Neuronal stem cell (in vitro differentiated cells): ENCODE data around the gene ITGA11.

Experiments used
- DNase-seq: peaks from one replicate; pipeline ENCODE4 v3.0.0-alpha.2; 2013; ENCODE audit warnings: low spot score
- H2AFZ ChIP-seq: one replicate; pipeline ENCODE4 v1.6.1; 2013; ENCODE audit warnings: mild to moderate bottlenecking, low read length, inconsistent platforms
- H2AK5ac ChIP-seq: 2 replicates; pipeline ENCODE4 v1.6.1; 2013; ENCODE audit warnings: low read depth, mild to moderate bottlenecking, inconsistent platforms, low read length, moderate library complexity, mixed read lengths
- H2BK120ac ChIP-seq: 2 replicates; pipeline ENCODE4 v1.6.1; 2013; ENCODE audit warnings: low read depth, mild to moderate bottlenecking, inconsistent platforms, low read length, moderate library complexity, mixed read lengths
- H2BK12ac ChIP-seq: one replicate; pipeline ENCODE4 v1.6.1; 2013; ENCODE audit warnings: low read length, inconsistent platforms
- H2BK15ac ChIP-seq: 2 replicates; pipeline ENCODE4 v1.6.1; 2013; ENCODE audit warnings: mild to moderate bottlenecking, low read length, inconsistent platforms, mixed read lengths
- H2BK5ac ChIP-seq: one replicate; pipeline ENCODE4 v1.6.1; 2013; ENCODE audit warnings: inconsistent platforms, mild to moderate bottlenecking, low read length, moderate library complexity
- H3K14ac ChIP-seq: one replicate; pipeline ENCODE4 v1.6.1; 2013; ENCODE audit warnings: low read length, inconsistent platforms
- H3K18ac ChIP-seq: 2 replicates; pipeline ENCODE4 v1.6.1; 2013; ENCODE audit warnings: low read length, inconsistent platforms
- H3K23ac ChIP-seq: 2 replicates; pipeline ENCODE4 v1.6.1; 2013; ENCODE audit warnings: low read depth, mild to moderate bottlenecking, mixed read lengths, low read length, inconsistent platforms; ENCODE audit not compliant: poor library complexity
- H3K27ac ChIP-seq: replicated peaks from 3 replicates; pipeline ENCODE4 v1.5.1; 2013; ENCODE audit warnings: low read length, inconsistent platforms
- H3K27me3 ChIP-seq, 3 experiments: 2 replicates each; pipeline ENCODE4 v1.6.1; 2013; ENCODE audit warnings: low read length in 3 of 3, mild to moderate bottlenecking in 2 of 3, inconsistent platforms in 1 of 3, low read depth in 1 of 3, mixed read lengths in 1 of 3, moderate library complexity in 1 of 3; ENCODE audit not compliant: control insufficient read depth in 3 of 3, insufficient read depth in 3 of 3
- H3K36me3 ChIP-seq, 2 donors: replicated peaks in 1 of 2; 2 replicates each; pipeline ENCODE4 v1.6.1; 2013; ENCODE audit warnings: low read length in 2 of 2; ENCODE audit not compliant: control insufficient read depth in 2 of 2, insufficient read depth in 2 of 2
- H3K4ac ChIP-seq: 2 replicates; pipeline ENCODE4 v1.6.1; 2013; ENCODE audit warnings: inconsistent platforms, mild to moderate bottlenecking, low read length, moderate library complexity
- H3K4me1 ChIP-seq, 2 donors: 1 replicate in 1 of 2; 2 replicates in 1 of 2; pipeline ENCODE4 v1.6.1; 2013; ENCODE audit warnings: low read length in 2 of 2, low read depth in 1 of 2; ENCODE audit not compliant: control insufficient read depth in 2 of 2, insufficient read depth in 1 of 2
- H3K4me2 ChIP-seq: one replicate; pipeline ENCODE4 v1.6.1; 2013; ENCODE audit warnings: mild to moderate bottlenecking, low read length, inconsistent platforms; ENCODE audit not compliant: insufficient read depth, poor library complexity, severe bottlenecking
- H3K4me3 ChIP-seq, 2 donors: 2 replicates each; pipeline ENCODE4 v1.5.1; 2013; ENCODE audit warnings: low read length in 2 of 2, mild to moderate bottlenecking in 2 of 2, inconsistent platforms in 1 of 2, moderate library complexity in 1 of 2
- H3K79me1 ChIP-seq: one replicate; pipeline ENCODE4 v1.6.1; 2013; ENCODE audit warnings: low read depth, mild to moderate bottlenecking, inconsistent platforms, low read length, moderate library complexity
- H3K9ac ChIP-seq: one replicate; pipeline ENCODE4 v1.6.1; 2013; ENCODE audit warnings: mild to moderate bottlenecking, low read depth, low read length, inconsistent platforms; ENCODE audit not compliant: poor library complexity
- H3K9me3 ChIP-seq, 2 donors: replicated peaks in 1 of 2; 2 replicates each; pipeline versions ENCODE3 to v1.6.1; 2013; ENCODE audit warnings: low read length in 2 of 2, mild to moderate bottlenecking in 2 of 2, inconsistent platforms in 1 of 2, low read depth in 1 of 2, mixed read lengths in 1 of 2, moderate library complexity in 1 of 2; ENCODE audit not compliant: control insufficient read depth in 2 of 2, insufficient read depth in 1 of 2
- H4K8ac ChIP-seq: one replicate; pipeline ENCODE4 v1.6.1; 2013; ENCODE audit warnings: low read depth, mild to moderate bottlenecking, inconsistent platforms, low read length, moderate library complexity
- H4K91ac ChIP-seq: one replicate; pipeline ENCODE4 v1.6.1; 2013; ENCODE audit warnings: low read length, low read depth, mild to moderate bottlenecking, inconsistent platforms; ENCODE audit not compliant: poor library complexity
- WGBS, 2 donors: extraction: QIAGEN DNeasy Blood & Tissue Kit; methylation state at CpG; one replicate each; pipeline ENCODE4 v1.1.7; 2013; ENCODE audit warnings: missing lambda C conversion rate in 2 of 2, mixed read lengths in 1 of 2; ENCODE audit not compliant: insufficient read length in 2 of 2, insufficient replicate concordance in 1 of 2; ENCODE audit errors: extremely low coverage in 2 of 2; 5-methylcytosine and 5-hydroxymethylcytosine counted together

ITGA11 gene

GRCh38 chr15:68310178-68310803 is 121.7 kb downstream of the ITGA11 start:
- Histone ChIP-seq H2BK15ac (no peak overlapping the region), H3K18ac (no peak overlapping the region), H2BK12ac (no peak overlapping the region), H2AFZ (no peak overlapping the region), H3K9ac (no peak overlapping the region), H3K9me3 (no peaks in the 10 kb centered on the region), H4K8ac (no peak overlapping the region), H3K4me1 (peaks cover 9% of the 10 kb centered on the region in 2 donors), H3K27ac (no peak overlapping the region), H3K14ac (no peak overlapping the region), H4K91ac (no peak overlapping the region), H3K36me3 (no peaks in the 10 kb centered on the region), H3K4ac (no peak overlapping the region), H3K79me1 (no peaks in the 10 kb centered on the region), H2BK120ac (no peak overlapping the region), H3K4me3 (no peak overlapping the region), H2AK5ac (no peak overlapping the region), H2BK5ac (no peak overlapping the region), H3K23ac (no peak overlapping the region), H3K4me2 (no peak overlapping the region), H3K27me3 (peaks cover 0 to 35% (median 0%) of the 10 kb centered on the region in 3 experiments)
- WGBS, 2 donors: no CpG with 5 or more reads among the region's 7 CpGs
- no peak for DNase-seq

DNA sequence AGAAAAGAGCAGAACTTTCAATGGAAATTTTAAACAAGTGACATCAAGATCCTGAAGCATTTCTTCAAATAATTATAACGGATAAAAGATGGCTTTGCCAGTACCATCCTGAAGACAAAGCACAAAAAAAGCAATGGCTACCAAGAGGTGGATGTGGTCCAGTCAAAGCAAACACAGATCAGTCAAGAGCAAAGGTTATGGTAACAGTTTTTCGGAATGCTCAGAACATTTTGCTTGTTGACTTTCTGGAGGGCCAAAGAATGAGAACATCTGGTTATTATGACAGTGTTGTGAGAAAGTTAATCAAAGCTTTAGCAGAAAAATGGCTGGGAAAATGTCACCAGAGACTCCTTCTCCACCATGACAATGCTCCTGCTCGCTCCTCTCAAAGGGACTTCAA is 122.9 kb downstream of the ITGA11 start:
- no peak overlapping the region for H3K4ac ChIP-seq
- H3K14ac ChIP-seq: no peak overlapping the region
- H3K9me3 ChIP-seq: no peaks in the 10 kb centered on the region
- no peak overlapping the region for H3K18ac ChIP-seq
- H3K27ac ChIP-seq: no peak overlapping the region
- H3K4me3 ChIP-seq: no peak overlapping the region
- WGBS, 2 donors: no CpG with 5 or more reads among the region's 3 CpGs
- H2AFZ ChIP-seq: no peak overlapping the region
- no peaks in the 10 kb centered on the region for H3K79me1 ChIP-seq
- no peak overlapping the region for H2BK12ac ChIP-seq
- H3K23ac ChIP-seq: no peak overlapping the region
- H3K9ac ChIP-seq: no peak overlapping the region
- H3K4me2 ChIP-seq: no peak overlapping the region
- no peak for DNase-seq
- no peaks in the 10 kb centered on the region for H3K36me3 ChIP-seq
- no peak overlapping the region for H2BK5ac ChIP-seq
- H2AK5ac ChIP-seq: no peak overlapping the region
- peaks cover 0 to 26% (median 0%) of the 10 kb centered on the region in 3 experiments for H3K27me3 ChIP-seq
- H2BK15ac ChIP-seq: no peak overlapping the region
- H4K91ac ChIP-seq: no peak overlapping the region
- no peak overlapping the region for H4K8ac ChIP-seq
- H2BK120ac ChIP-seq: no peak overlapping the region
- H3K4me1 ChIP-seq: peaks cover 7 to 13% of the 10 kb centered on the region in 2 donors

DNA sequence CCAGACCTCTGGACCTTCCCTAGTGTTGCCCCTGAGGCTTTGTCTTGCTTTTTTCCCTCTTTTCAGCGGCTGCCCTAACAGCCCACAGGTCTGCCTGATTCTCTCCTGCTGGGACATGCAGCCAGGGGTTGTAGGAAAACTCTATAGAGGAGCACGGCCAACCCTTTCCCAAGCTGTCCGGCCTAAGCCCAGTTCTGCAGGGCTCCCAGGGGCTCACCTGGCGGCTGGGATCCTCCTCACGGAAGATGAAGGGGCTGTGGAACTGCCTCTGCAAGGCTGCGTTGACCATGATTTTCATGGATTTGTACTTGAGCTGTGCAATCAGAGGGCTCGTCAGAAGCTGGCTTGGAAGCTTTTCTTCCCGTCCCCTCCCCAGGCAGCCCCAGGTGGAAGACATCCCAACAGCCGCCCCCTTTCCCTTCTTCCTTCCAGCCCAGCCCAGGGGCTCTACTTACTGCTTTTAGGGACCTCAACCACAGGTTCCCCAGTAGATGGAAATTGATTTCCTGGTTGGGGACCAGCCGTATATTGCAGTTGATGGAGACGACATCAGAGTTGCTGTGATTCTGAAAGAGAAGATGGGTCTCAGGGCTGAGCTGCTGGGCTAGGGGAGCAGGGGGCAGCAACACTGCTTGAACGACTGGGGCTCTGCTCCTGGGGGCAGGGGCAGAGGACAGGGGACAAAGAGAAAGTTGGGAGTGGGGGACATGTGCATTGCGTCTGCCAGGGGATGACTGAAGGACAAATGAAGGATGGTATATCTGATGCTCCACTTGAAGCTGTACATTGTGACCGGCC is 124.6 kb downstream of the ITGA11 start:
- Histone ChIP-seq H2BK5ac (peak overlapping the region; percentile 12), H3K36me3 (no peaks in the 10 kb centered on the region), H3K4me2 (no peak overlapping the region), H3K4ac (no peak overlapping the region), H3K9ac (no peak overlapping the region), H3K27ac (no peak overlapping the region), H3K79me1 (no peaks in the 10 kb centered on the region), H3K18ac (peak overlapping the region; percentile 57), H2BK120ac (no peak overlapping the region), H2BK15ac (peak overlapping the region; percentile 25), H3K14ac (peak overlapping the region; percentile 32), H2AFZ (peak overlapping the region; percentile 78), H3K23ac (no peak overlapping the region), H3K9me3 (no peaks in the 10 kb centered on the region), H3K4me1 (peaks cover 7 to 15% of the 10 kb centered on the region in 2 donors), H4K8ac (no peak overlapping the region), H2BK12ac (no peak overlapping the region), H2AK5ac (no peak overlapping the region), H3K27me3 (peaks cover 0 to 12% (median 0%) of the 10 kb centered on the region in 3 experiments), H4K91ac (no peak overlapping the region), H3K4me3 (no peak overlapping the region)
- DNase-seq: no peak
- no CpG with 5 or more reads among the region's 14 CpGs for WGBS, 2 donors

GRCh38 chr15:68305420-68305871 is 126.5 kb downstream of the ITGA11 start:
- no peak overlapping the region for H3K4ac ChIP-seq
- H3K79me1 ChIP-seq: no peaks in the 10 kb centered on the region
- H3K27ac ChIP-seq: no peak overlapping the region
- peak overlapping the region; percentile 24 for H2BK12ac ChIP-seq
- peak overlapping the region; percentile 36 for H2AK5ac ChIP-seq
- H3K18ac ChIP-seq: peak overlapping the region; percentile 1
- no peak overlapping the region for H2BK5ac ChIP-seq
- no peak overlapping the region for H2BK120ac ChIP-seq
- H3K9ac ChIP-seq: no peak overlapping the region
- WGBS, 2 donors: no CpG with 5 or more reads among the region's 6 CpGs
- DNase-seq: no peak
- no peak overlapping the region for H3K4me2 ChIP-seq
- peaks cover 7 to 15% of the 10 kb centered on the region in 2 donors for H3K4me1 ChIP-seq
- no peak overlapping the region for H2BK15ac ChIP-seq
- no peak overlapping the region for H4K91ac ChIP-seq
- no peaks in the 10 kb centered on the region for H3K9me3 ChIP-seq
- no peaks in the 10 kb centered on the region for H3K36me3 ChIP-seq
- H3K14ac ChIP-seq: no peak overlapping the region
- no peaks in the 10 kb centered on the region for H3K27me3 ChIP-seq
- H3K4me3 ChIP-seq: no peak overlapping the region
- no peak overlapping the region for H2AFZ ChIP-seq
- H4K8ac ChIP-seq: no peak overlapping the region
- H3K23ac ChIP-seq: no peak overlapping the region
